NB4 (cell line): ENCODE measurements around the gene ACY1.

ENCODE experiments used
- MYC ChIP-seq: IDR thresholded peaks from 2 replicates; pipeline ENCODE4 v1.6.1; 2011; ENCODE audit warnings: low read depth, low read length
- POLR2A ChIP-seq: IDR thresholded peaks from 2 replicates; pipeline ENCODE4 v1.6.1; 2011; ENCODE audit warnings: mild to moderate bottlenecking; ENCODE audit not compliant: insufficient read length; ENCODE audit errors: extremely low read depth
- TF ChIP-seq, protein P1 (sequence below): IDR thresholded peaks from one replicate; pipeline ENCODE4 v1.5.1; 2012; ENCODE audit warnings: low read depth, low read length
- TF ChIP-seq, protein P2 (sequence below): IDR thresholded peaks from 2 replicates; pipeline ENCODE4 v1.6.1; 2011; ENCODE audit warnings: low read depth, low read length

DNA sequence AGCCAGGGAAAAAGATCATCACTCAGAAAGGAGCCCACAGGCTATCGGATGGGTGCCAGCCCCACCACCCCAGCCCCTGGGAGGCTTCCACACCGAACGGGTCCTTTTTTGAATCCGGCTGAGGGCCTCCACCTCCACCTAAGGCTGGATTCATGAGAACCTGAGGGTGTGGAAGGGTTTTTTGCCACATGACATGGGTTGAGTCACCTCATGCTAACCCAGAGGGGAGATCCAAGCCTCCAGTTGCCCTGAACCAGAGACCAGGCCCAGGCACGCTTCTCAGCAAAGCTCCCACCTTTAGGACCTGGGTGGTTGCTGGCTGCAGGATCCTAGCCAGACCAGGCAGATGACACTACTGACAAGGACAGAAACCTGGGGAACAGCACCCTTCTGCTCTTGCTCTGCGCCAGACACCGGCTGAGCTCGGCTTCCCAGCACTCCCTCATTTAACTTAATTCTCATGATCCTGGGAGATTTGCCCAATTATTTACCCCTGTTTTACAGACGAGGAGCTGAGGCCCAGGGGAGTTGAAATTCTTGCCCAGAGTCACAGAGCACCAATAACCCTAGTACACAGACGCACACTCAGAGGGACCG, 47.5 kb downstream of the ACY1 start:
- TF ChIP-seq, protein P1, sequence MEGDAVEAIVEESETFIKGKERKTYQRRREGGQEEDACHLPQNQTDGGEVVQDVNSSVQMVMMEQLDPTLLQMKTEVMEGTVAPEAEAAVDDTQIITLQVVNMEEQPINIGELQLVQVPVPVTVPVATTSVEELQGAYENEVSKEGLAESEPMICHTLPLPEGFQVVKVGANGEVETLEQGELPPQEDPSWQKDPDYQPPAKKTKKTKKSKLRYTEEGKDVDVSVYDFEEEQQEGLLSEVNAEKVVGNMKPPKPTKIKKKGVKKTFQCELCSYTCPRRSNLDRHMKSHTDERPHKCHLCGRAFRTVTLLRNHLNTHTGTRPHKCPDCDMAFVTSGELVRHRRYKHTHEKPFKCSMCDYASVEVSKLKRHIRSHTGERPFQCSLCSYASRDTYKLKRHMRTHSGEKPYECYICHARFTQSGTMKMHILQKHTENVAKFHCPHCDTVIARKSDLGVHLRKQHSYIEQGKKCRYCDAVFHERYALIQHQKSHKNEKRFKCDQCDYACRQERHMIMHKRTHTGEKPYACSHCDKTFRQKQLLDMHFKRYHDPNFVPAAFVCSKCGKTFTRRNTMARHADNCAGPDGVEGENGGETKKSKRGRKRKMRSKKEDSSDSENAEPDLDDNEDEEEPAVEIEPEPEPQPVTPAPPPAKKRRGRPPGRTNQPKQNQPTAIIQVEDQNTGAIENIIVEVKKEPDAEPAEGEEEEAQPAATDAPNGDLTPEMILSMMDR, result no peak
- no peak for TF ChIP-seq POLR2A
- TF ChIP-seq, protein P2, sequence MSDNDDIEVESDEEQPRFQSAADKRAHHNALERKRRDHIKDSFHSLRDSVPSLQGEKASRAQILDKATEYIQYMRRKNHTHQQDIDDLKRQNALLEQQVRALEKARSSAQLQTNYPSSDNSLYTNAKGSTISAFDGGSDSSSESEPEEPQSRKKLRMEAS, result no peak
- no peak for TF ChIP-seq MYC
